NCI-H128 (cell line): ENCODE results near the gene ADGRB2.
"Not testable (repeated sequence)": the region's sequence is repeated elsewhere in the genome, so short reads cannot be mapped to it uniquely, and the experiment has no call there.

Experiments
- DNase-seq: peaks from one replicate; lab custom pipeline; 2025; ENCODE audit not compliant: unreplicated experiment; lab: John Stamatoyannopoulos, UW

Gene ADGRB2

DNA sequence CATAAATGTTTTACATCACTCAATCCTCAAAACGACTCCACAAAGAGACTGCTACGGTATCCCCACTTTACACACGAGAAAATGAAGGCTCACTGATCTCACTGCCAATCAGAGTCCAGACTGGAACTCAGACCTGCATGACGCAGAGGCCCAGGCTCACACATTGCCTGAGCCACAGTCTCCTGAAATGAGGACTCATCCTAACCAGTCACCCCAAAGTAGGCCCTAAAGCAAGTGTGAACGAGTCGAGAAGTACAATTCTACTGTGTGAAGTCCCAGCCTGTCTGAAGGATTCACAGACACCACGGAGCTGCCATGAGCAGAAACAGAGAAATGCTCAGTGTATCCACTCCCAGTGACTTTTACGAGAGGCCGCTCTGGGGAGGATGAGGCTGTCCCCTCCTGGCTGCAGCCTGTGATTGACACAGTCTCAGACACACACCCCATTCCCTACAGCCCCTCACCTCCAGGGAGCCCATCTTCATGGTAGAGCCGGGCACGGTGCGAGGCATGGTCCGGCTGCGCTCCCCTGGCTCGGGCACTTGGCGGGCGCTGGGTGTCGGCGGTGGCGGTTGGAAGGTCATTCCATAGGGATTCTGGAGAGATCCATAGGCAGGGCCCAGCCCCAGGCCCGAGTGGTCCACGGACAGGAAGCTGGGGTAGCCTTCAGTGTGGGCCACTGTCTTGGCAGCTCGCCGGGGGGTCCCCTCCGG, 33.6 kb downstream of the ADGRB2 start:
- no peak for DNase-seq

DNA sequence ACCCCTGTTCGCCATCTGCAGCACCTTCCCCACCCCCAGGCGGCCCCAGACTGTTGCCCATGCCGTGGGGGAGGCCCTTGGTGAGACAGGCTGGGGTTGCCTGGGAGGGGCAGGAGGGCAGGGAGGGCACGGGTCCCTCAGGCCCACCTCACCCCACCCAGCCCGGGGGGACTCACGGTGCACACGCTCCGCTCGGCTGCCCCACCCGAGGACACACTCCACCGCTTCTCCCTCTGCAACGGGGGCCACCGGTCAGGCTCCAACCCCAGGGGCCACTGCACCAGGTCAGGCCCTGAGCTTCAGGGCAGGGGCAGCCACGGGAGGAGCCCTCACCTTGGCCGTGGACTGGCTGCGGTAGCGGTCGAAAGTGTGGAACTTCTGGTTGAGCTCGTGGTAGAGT, 36.3 kb downstream of the ADGRB2 start:
- DNase-seq, result no peak

DNA sequence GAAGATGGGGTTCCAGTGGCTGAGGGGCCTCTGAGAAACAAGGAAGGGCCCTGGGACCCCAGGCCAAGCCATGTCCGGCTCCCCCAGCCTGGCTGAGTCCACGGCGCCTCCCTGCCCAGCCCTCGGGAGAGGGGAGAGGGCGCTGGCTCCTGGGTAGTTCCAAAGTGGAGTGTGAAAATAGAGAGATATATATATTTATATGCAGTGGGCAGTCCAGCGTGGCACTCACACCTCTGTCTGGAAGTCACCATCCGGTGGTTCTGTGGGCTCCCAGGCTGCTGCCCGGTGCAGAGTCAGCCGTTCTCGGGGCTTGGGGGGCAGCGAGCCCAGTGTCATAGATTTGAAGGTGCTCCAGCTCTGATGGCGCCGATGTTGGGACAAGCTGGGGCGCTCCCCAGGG, 36.9 kb downstream of the ADGRB2 start:
- no peak for DNase-seq

DNA sequence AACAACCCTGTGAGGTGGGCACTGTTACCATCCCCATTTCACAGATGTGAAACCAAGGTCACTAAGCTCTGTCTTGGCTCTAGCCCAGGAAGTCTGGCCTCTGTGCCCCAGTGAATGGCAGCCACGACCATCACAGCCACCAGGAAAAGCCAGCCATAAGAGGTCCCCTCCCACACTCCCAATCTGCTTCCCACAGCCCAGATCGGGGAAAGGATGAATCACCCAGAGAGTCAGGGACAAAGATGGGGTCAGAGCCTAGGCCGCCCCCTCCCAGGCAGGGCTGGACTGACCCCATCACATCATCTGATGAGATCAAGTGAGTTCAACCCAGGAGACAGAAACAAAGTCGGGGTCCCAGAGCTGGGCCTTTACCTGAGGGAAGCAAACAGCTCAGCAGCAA, 37.4 kb downstream of the ADGRB2 start:
- DNase-seq, result no peak

DNA sequence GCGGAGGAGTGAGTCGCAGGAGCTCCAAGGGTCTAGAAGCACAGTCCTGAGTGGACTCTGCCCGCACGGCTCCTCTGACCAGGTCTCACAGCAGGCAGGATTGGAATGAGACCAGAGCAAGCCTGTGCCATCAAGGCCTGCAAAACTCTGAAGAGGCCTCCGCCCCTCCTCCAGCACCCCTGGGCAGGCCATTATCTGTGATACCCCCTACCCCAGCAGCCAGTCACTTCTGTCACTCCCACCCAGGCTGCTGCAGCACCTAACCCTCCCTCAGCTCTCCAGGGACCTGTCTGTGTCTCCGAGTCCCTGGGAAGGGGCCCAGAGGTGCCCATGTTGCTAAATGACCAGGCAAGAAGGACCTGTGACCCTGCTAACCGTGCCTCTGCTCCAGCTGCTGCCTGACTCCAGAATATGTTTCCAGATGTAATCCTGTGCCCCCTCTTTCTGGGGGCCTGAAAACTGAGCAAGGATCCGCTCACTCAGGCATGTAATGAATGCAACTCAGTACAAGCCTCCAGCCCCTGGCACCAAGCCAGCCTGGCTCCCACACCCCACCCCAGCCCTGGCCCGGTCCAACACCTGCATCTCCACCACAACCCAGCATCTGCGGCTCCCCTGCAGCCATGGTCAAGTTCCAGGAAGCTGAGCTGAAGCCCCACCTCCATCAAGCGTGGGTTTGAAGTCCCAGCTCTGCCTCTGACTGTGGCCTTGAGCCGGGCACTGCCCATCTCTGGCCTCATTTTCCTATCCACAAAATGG, 38.2 kb downstream of the ADGRB2 start:
- DNase-seq, result no peak

DNA sequence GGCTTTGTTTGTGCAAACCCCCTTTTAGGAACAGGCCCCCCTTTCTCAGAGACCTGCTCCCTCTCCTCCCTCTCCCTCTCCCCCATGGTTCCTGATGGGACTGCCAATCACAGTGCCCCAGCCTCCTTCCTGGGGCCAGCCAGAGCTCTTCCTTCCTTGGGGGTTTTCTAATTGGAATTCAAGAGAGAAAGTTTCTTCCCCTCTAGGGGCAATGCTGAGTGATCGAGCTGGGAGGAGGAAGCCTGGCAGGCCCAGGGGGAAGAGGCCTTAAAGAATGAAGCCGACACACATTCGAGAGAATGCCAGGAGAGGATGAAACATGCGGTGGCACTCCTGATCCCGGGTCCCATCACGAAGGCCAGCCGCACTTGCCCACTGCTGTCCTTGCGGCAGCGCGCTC, 39.0 kb downstream of the ADGRB2 start:
- no peak for DNase-seq

DNA sequence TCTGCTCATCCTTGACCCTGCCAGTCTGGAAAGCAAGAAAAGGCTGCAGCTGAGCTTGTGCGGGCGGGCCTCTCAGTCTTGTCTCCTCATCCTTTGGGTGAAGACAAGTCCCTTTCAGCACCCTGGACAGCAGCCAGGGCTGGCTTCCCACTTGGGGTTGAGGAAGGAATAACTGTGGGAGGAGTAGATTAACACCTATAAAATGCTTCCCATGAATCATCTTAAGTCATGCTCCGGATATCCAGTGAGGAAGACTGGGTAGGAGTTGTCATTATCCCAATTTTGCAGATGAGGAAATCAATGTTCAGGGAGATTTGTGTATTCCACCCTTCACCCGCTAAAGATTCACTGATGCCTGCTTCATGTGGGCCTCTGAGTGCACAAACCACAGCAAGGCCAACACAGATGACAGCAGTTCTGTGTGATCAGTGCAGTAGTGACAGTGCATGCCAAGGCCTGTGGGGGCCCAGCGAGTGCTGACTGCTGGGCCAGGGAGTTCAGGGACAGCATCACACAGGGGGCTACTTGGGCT, 40.2 kb downstream of the ADGRB2 start:
- no peak for DNase-seq

DNA sequence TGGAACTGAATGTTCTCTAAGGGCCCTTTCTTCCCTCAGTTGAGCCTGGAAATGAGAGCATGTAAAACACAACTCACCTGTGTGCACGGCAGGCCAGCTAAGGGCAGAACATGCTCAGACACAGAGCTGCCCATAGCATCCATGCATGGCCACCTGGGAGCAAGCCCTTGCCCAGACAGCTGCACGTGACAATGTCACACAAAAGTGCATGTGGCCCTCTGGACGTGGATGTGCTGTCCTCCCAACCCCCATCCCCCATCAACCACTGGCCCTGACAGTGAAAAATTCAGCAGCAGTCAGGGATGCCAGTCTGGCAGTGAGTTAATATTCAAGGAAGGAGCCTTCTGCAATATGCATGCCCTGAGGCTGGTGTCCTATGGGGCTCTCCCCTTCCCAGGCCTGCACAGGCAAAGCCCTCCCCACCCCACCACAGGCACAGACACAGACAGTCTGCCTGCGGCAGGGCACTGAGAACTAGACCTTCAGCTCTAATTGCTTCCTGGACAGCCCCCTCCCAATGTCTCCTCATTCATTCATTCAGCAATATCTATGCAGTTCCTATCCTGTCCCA, 45.7 kb downstream of the ADGRB2 start:
- DNase-seq, result no peak

DNA sequence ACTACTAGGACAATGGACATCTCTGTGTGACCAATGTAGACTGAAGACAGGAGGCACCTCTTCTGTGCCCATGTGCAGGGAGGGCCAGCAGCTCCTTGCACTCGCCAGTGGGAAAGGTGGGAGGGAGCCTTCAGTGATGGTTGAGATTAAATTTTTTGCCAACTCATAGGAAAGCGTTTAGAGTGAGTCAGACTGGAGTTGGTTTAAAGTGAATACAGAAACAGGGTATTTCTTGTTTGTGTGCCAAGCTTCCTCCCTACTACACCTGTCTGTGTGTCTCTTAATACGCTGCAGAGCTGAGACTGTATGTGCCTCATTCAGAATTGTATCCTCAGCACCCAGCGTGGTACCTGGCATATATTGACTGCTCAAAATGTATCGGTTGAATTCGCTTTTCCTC, 46.8 kb downstream of the ADGRB2 start:
- no peak for DNase-seq

DNA sequence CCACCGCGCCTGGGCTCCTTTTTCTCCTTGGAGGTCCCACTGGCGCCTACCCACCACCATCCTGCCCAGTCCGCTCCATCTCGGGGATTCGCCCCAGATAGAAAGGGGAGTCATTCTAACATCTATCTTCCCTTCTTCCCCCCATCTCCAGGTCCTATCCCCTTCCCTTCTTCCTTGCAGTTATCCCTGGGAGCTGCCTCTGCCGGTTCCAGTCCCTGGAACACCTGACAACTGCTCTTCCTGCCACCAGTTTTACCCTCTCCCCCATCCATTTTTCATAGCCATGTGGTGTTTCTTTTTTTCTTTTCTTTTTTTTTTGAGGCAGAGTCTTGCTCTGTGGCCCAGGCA, 48.3 kb downstream of the ADGRB2 start:
- DNase-seq, result no peak

DNA sequence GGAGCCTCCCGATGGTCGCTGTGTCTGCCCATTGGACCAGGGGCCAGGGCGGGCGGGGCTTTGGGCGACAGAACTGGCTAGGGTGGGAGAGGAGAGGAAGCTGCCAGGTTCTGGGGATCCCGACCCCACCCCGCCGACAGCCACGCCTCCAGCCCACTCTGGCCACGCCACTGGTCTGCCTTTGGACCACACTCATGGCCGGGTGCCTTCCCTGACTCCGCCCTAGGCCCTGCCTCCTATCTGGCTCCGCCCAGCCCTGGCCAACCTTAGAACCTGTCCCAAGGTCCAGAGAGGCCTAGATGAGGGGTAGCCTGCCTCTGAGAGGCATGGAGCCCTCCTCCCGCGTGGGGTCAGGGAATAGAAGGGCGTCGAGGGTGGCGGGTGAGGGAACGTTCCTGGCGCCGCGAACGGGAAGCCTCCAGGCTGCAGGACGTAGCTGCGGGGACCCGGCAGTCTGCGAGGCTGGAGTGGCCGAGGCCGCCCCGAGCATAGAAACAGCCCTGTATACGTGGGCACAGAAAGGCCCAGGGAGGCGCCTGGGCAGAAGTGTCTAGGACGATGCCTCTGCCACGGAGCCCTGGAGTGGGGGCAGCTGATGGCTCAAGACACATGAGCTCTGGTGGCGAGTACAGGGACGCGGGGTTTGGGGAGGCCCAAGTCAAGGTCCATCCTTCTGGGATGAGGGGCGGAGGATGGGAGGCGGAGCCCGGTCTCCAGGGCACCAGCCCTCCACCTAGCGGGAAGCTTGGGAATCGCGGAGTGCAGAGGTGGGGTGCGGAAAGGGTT, 48.9 kb downstream of the ADGRB2 start:
- DNase-seq, result peak; percentile 27

DNA sequence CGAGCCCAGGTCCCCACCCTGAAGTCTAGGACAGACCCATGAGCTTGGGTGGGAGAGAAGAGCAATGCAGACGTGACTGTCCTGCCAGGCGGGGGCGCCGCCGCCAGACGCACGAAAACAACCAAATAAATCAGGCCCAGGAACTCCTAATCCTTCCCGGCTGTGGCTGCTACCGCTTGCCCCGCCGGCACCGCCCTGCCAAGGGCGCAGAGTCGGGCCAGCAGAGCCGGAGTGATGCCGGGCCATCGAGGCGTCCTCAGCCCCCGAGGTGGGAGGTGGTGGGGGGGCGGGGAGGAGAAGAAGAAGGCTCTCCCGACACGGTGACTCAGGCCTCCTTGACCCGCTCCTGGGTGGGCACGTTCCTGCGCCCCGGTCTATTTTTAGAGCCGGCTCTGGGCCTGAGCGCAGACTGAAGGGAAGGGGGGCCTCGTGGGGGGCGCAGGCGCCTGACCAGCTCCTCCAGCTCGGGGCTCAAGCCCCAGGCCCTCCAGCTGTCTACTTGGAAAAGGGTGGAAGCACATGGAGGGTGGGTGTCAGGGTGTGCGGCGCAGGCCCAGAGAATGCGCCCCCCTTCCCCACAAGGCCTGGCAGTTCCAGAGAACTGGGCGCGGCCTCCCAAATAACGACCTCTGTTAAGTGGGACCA, 49.6 kb downstream of the ADGRB2 start:
- DNase-seq, result no peak

DNA sequence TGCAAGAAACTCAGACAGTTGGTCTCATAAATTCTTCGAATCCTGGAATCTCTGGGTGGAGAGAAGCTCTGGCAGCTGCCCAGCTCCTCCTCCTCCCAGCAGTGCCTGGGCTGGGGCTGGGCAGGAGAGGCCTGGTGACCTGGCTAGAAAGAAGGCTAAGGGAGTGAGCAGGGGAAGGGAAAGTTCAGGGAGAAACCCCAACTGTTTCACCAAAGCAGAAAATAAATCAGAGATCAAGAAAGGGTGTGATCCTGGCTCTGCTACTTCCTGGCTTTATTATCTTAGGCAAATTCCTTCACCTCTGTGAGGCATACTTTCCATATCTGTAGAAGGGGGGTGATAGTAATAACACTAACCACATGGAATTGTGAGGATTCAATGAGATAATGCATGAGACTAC, 51.5 kb downstream of the ADGRB2 start:
- no peak for DNase-seq

DNA sequence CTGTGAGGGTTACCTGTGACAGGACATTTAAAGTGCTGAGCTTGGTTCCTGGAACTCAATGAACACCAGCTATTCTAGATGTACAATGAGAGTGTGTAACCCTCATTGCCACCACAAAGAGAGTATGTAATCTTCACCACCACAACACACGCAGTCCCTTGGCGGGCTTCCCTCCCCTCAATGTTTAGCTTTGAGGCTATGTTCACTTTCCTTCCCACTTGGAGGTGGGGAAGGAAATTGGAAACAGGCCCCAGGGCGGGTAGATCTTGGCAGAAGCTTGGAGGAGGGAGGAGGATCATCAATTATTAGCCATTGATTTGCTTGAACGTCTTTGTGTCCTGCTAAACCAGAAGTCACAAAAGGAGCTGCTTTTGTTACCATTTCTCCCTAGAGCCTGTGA, 52.1 kb downstream of the ADGRB2 start:
- no peak for DNase-seq

DNA sequence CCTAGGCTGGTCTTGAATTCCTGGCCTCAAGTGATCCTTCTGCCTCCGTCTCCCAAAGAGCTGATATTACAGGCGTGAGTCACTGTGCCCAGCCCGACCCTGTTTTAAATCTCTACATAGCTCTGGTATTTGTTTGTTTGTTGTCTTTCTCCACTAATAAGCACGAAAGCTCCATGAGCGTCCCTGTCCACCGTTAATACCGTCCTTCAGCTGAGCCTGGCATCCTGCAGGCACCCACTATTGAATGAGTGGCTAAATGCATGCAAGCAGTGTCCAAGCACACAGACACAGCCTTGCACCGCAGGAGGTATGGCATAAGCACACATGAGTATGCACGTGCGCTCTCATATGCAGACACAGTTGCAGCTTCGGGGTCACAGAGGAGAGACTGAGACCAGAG, 55.8 kb downstream of the ADGRB2 start:
- no peak for DNase-seq

DNA sequence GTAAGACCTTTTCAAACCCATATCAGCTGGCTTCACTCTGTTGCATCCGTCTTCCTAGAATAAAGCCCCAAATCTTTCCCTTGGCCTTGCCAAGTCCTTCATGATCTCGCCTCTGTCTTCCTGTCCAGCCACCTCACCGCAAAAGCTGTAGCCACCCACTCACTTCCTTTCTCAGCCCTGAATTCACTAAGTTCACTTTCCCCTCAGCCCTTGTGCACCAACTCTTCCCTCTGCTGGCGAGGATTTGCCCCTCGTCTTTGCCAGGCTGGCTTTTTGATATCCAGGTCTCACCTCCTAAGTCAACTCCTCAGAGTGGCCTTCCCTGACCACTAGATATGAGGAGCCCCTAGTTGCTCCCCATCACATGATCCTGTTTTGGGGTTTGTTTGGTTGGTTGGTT, 56.4 kb downstream of the ADGRB2 start:
- no peak for DNase-seq

DNA sequence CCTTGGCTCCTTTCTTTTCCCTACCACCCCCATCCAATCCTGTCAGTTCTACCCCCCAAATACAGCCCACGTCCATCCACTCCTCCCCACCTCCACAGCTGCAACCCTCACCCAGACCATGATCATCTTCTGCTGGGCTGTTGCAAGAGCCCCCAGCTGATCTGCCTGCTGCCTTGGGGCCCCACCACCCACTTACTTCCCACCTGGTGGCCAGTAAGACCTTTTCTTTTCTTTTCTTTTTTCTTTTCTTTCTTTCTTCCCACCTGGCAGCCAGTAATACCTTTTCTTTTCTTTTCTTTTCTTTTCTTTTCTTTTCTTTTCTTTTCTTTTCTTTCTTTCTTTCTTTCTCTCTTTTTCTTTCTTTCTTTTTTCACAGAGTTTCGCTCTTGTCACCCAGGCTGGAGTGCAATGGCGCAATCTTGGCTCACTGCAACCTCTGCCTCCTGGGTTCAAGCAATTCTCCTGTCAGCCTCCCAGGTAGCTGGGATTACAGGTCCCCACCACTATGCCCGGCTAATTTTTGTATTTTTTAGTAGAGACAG, 57.0 kb downstream of the ADGRB2 start:
- DNase-seq, result not testable (repeated sequence)

DNA sequence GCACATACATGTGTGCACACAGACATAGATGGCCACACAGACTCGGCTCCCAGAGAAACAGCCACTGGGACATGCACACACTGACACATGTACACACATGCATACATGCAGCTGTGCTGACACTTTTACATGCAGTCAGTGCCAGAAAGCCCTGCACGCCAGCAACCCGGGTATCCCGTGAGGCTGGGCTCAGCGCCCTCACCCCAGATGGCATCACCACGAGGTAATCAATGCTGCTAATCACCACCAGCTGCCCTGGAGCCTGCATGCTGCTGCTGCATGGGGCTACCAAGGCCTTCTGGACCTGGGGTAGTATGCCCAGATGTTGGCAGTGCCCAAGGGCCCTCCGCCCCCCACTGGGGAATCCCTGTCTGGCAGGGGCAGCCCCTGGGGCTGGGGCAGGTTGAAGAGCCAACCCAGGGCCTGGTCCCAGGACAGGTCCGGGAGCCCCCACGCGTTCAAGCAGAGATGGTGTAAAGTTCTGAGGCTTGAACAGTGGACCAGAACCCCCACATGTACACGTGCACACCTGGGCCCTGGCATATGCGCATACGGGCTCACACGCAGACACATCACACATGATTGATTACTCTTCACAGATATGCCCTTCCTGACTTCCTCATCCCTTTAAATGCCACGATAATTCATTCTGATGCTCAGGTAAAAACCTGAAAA, 57.6 kb downstream of the ADGRB2 start:
- DNase-seq, result no peak

DNA sequence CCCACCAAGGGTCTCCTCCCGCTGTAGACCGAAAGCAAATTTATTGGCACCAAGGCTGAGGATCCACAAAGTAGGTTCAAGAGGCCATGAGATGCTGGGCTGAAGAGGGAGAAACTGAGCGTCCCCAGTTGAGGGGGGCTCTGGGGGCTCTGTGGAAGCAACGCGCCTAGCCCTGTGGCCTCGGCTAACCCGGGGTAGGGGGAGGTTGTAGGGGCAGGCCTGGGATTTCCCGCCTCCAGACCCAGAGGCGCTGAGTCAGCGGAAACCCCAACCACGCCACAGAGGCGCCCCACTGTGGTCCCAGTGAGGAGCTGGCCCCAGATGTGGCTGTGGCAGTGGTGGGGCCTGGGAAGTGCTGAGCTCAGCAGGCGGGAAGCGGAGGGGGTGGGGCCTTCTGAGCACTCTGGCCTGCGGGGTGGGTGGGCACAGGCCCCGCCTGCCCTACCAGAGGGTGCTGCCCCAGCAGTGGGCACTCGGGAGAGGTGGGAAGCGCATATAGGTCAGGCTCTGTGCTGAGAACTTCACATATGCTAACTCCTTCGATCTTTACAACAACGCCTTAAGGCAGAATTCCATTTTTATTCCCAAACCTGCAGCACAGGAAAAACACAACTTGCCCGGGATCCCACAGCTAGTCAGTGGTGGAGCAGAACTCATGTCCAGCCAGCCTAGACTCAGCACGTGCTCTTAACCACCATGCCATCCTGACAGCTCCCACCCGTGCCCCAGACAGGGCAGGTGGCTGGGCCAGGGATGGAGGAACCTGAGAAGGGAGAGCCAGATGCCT, 58.9 kb downstream of the ADGRB2 start:
- no peak for DNase-seq
